NCI-H345 treated with DMSO at 0.1 percent for 48 hours (cell line): ENCODE data around the gene ELANE.
A peak's percentile ranks its signal among the peaks of the same experiment; 100 is the strongest.
"Not testable (repeated sequence)": the region's sequence is repeated elsewhere in the genome, so short reads cannot be mapped to it uniquely, and the experiment has no call there.

Source experiments
- DNase-seq: peaks from one replicate; lab custom pipeline; 2025; ENCODE audit not compliant: unreplicated experiment; lab: John Stamatoyannopoulos, UW

The ELANE gene

DNA sequence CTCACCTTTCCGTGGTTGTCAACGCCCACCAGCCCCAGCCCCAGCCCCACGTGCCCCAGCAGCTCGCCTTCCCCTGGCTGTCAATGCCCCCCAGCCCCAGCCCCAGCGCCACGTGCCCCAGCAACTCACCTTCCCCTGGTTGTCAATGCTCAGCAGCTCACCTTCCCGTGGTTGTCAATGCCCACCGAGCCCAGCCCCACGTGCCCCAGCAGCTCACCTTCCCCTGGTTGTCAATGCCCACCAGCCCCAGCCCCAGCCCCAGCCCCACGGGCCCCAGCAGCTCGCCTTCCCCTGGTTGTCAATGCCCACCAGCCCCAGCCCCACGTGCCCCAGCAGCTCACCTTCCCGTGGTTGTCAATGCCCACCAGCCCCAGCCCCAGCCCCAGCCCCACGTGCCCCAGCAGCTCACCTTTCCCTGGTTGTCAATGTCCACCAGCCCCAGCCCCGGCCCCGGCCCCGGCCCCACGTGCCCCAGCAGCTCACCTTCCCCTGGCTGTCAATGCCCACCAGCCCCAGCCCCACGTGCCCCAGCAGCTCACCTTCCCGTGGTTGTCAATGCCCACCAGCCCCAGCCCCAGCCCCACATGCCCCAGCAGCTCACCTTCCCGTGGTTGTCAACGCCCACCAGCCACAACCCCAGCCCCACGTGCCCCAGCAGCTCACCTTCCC, 26.0 kb downstream of the ELANE start:
- not testable (repeated sequence) for DNase-seq

DNA sequence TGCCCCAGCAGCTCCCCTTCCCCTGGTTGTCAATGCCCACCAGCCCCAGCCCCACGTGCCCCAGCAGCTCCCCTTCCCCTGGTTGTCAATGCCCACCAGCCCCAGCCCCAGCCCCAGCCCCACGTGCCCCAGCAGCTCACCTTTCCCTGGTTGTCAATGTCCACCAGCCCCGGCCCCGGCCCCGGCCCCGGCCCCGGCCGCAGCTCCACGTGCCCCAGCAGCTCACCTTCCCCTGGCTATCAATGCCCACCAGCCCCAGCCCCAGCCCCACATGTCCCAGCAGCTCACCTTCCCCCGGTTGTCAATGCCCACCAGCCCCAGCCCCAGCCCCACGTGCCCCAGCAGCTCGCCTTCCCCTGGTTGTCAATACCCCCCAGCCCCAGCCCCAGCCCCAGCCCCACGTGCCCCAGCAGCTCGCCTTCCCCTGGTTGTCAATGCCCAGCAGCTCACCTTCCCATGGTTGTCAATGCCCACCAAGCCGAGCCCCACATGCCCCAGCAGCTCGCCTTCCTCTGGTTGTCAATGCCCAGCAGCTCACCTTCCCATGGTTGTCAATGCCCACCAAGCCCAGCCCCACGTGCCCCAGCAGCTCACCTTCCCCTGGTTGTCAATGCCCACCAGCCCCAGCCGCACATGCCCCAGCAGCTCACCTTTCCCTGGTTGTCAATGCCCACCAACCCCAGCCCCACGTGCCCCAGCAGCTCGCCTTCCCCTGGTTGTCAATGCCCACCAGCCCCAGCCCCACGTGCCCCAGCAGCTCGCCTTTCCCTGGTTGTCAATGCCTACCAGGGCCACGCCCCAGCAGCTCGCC, 26.9 kb downstream of the ELANE start:
- DNase-seq: not testable (repeated sequence)

DNA sequence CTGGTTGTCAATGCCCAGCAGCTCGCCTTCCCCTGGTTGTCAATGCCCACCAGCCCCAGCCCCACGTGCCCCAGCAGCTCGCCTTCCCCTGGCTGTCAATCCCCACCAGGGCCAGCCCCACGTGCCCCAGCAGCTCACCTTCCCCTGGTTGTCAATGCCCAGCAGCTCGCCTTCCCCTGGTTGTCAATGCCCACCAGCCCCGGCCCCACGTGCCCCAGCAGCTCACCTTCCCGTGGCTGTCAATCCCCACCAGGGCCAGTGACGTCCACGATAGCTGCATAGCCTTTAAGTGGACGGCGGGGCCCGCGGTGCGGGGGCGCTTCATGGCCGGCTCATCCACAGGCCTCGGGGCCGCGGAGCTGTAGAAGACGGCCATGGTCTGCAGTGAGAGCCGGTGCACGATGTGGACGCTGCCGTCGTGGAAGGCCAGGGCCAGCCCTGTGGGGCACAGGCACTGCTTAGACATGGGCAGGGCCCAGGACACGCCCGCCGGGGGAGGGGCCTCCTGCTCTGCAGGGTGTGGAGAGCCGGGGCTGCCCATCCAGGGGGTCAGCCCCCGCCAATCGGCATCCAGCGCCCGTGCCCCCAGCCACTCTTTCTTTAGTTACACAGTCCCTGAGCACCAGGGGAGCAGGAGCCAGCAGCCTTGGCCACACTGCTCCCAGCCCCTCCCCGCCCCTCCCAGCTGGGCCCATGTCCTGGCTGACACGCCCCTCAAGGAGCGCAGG, 27.8 kb downstream of the ELANE start:
- DNase-seq: no peak

DNA sequence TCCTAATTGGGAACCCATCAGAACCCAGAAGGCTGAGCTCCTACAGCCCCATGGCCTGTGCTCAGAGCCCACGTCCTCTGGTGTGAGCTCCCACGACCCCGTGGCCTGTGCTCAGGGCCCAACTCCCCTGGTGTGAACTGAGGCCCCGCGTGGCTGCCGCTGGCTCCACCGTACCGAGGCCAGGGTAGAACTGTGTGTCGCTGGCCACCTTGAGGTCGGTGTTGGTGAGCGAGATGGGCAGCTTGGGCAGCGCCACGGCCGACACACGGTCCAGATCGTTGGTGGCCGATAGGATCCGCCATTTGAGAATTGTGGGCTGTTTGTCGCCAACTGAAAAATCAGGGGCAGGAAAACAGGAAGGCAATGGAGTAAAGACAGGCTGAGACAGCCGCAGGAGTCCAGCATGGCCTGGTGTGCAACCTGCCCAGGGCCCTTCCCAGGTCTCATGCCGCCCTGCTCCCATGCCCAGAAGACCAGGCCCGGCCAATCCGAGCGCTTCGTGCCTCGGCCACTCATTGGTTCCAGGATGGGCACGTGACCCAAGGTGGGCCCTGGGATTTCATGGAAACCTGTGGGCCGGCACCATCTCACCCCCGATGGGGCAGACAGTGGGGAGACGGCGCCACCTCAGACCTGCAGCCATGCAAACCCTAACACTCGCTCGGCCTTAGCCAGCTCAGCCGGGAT, 29.4 kb downstream of the ELANE start:
- no peak for DNase-seq

DNA sequence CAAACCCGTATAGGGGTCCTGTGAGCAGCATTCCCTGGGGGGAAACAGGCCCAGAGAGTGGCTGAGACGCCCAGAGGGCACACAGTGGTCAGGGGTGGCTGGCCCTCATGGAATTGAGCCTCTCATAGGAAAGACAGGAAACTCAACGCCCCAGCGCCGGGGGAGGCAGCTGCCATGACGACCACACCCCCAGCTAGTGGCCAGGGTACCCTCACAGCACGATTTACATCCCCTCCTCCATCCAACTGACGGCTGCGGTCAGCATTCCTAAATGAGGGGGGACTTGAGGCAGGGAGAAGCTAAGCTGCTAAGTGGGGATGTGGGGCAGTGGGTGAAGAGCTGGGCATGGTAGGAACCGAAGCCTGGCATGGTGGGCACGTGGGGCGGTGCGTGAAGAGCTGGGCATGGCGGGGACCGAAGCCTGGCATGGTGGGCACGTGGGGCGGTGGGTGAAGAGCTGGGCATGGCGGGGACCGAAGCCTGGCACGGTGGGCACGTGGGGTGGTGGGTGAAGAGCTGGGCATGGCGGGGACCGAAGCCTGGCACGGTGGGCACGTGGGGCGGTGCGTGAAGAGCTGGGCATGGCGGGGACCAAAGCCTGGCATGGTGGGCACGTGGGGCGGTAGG, 30.9 kb downstream of the ELANE start:
- no peak for DNase-seq

DNA sequence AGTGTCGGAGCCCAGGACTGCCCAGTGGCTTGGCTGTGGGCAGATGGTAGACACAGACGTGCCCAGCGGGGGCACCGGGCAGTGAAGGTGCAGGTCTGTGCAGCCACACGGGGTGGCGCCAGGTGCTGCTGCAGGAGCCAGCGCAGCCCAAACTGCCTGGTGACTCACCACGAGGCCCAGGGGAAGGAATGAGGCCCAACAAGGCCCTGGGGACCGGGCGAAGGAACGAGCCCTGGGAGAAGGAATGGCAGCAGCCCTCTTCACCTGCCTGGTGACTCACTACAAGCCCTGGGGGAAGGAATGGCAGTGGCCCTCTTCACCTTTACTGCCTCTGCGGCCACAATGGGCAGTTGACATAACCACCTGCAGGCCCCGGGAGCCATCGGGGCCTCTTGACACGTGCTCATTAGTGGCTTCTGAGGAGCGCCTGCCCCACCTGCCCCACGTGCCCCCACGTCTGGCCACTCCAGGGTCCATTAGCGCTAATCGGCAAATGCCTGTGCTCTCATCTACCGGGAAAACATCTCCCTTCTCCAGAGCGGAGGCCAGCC, 31.6 kb downstream of the ELANE start:
- DNase-seq: no peak

DNA sequence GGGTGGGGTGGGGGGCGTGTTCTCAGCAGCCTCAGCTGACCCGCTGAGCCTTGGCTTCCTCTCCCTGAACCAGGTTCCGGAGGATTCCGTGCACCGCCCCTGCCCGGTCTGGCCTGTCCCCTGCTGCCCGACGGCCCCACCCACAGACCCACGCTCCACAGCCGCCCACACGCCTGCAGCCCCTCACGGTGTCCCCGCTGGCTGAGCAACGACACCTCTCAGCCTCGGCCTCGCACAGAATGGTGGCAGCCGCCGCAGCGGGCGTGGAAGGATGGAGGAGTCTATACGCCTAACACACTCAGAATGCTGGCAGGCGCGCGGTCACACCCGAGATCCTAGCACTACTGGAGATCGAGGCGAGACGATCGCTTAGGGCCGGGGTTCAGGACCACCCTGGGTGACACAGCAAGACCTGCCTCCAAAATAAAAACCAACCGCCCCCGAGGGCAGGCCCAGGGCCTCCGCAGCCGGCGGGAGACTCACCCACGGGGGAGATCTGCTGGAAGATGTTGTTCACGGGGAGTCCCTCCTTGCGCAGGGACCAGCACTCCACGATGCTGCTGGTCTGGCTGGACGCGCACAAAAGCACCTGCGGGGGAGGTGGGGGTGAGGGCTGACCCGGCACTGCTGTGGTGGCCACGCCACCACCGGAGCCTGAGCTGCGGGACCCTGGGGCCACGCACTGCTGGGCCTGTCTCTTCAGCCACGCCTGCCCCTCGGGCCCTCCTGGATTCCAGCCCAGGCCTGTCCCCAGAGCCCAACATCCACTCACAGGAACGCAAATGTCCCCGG, 32.5 kb downstream of the ELANE start:
- no peak for DNase-seq

DNA sequence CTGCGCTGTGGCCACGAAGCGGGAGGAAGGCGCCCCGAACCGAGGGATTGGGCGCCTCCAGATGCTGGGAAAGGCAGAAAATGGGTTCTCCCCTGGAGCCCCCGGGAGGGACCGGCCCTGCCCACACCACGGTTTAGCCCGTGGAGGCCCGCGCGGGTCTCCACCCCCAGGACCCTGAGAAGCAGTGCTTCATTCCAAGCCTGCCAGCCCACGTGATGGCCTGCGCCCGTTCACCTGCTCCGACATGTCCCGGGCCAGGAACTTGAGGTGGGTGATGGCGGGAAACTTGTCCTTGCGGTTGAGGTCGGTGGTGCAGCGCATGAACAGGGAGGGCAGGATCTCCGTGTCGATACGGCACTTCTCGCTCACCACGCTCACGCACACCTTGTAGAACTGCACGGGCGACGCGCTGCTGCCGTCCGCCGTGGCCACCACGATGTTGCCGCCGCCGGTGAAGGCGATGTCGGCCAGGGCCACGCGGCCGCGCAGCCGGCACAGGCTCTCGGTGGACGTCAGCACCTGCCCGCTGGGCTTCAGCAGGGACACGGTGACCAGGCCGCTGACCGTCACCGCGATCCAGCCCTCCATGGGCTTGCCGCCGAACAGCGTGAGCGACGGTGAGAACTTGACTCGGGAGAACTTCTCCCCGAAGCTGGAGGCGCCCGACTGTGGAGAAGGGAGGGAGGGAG, 33.6 kb downstream of the ELANE start:
- DNase-seq: no peak

DNA sequence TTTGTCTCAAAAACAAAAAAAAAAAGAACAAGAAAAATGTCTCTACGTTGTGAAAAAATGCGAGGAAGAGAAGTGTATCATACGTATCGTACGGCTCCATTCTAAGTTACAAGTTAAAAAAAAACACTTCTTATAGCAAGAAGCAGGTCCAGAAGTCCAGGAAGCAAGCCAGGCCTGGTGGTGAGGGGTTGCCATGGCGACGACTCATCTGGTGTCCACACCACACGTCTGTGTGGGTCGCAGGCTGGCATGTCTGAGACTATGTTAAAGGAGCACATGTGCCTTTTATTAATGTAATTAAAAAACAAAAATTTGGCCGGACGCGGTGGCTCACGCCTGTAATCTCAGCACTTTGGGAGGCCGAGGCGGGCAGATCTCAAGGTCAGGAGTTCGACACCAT, 35.0 kb downstream of the ELANE start:
- no peak for DNase-seq

DNA sequence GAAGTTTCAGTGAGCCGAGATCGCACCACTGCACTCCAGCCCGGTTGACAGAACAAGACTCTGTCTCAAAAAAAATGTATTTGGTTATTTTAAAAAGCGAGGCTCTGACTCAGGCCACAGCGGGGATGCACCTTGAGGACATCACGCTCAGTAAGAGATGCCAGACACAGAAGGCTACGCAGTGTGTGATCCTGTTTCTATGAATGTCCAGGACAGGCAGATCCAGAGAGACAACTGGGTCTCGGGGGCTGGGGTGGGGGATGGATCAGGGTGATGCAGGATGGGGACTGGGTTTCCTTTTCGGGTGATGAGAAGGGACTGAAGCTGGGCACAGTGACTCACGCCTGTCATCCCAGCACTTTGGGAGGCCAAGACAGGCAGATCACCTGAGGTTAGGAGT, 35.5 kb downstream of the ELANE start:
- DNase-seq: no peak

DNA sequence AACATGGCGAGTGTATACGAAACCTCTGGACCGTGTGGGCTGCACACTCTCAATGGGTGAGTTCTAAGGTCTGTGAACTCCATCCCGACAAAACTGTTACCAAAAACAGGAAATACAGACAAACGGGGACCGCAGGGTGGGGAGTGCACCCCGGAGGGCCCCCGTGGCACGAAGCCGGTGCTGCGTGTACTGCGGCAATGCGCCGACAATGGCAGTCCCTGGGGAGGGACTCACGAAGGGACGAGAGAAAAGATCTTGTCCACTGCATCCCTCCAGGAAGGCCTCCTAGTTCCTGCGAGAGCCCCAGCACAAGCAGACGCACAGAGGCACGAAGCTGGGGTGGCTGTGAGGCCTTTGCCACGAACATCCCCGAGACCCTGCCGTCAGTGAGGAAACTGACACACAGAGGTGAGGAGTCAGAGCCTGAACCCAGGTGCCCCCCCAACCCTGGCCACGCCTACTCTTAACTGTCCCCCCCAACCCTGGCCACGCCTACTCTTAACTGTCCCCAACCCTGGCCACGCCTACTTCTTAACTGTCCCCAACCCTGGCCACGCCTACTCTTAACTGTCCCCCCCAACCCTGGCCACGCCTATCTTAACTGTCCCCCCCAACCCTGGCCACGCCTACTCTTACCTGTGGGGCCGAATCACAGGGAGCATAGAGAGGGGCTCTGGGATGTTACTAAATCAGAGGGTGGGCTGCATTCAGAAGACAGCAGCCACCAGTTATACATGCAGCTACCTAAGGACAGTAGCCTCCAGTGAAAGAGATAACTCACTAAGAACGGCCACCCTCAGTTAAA, 36.7 kb downstream of the ELANE start:
- DNase-seq: no peak

DNA sequence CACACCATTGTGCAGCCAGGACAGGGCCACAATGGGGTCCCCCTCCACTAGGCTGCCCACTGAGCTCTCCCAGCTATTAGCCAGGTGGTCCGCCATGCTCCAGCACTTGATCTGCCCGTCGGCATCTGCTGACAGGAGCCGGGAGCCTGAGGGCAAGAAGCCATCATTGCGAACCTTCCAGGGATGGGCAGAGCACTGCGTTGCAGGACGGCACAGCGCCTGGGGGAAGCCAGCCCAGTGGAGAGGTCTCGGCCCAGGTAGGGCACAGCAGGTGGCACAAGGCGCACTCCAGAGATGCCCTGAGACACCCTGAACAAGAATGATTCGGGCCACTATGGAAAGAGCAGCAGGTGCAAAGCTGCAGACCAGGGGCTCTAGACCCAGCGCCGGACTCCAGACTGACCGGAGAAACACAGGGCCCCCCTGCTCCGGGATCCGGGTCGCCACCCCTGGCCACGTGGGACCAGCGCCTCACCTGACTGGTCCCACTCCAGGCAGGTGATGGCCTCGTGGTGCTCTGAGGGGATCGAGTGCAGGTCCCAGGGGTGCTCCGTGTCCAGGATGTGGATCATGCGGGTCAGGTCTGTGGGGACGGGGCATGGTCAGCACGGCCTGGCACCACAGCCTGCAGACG, 37.7 kb downstream of the ELANE start:
- DNase-seq: no peak

DNA sequence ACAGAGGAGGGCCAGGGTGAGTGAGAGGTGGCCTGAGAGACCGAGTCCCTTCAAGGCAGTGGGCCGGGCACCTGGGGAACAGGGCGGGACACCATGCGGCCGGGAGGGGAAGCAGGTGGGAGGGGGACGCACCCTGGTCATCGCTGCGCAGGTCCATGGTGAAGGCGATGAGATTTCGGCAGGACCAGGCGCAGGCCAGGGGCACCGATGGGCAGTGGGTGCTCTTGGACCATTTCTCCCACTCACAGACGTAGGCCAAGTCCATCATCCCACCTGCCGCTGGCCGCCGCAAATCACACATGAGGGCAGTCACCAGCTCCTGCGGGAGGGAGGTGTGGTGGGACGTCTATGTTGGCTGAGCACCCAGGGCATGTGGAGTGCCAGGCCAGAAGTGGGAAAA, 38.7 kb downstream of the ELANE start:
- no peak for DNase-seq

DNA sequence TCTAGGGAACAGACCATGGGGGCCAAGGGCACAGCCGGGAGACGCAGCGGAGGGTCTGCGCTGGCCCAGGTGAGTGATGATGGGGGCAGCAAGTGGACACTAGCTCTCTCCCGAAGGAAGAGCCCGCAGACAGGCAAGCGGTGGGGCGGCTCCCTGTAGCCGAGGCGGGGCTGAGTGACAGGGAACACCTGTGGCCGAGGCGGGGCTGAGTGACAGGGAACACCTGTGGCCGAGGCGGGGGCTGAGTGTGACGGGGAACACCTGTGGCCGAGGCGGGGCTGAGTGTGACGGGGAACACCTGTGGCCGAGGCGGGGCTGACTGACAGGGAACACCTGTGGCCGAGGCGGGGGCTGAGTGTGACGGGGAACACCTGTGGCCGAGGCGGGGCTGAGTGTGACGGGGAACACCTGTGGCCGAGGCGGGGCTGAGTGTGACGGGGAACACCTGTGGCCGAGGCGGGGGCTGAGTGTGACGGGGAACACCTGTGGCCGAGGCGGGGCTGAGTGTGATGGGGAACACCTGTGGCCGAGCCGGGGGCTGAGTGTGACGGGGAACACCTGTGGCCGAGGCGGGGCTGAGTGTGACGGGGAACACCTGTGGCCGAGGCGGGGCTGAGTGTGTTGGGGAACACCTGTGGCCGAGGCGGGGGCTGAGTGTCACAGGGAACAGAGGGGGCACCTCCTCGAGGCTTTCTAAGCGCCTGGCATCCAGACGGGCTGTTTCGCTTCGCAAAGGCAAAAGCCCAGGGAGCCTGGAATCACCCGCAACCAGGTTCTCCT, 39.5 kb downstream of the ELANE start:
- not testable (repeated sequence) for DNase-seq

DNA sequence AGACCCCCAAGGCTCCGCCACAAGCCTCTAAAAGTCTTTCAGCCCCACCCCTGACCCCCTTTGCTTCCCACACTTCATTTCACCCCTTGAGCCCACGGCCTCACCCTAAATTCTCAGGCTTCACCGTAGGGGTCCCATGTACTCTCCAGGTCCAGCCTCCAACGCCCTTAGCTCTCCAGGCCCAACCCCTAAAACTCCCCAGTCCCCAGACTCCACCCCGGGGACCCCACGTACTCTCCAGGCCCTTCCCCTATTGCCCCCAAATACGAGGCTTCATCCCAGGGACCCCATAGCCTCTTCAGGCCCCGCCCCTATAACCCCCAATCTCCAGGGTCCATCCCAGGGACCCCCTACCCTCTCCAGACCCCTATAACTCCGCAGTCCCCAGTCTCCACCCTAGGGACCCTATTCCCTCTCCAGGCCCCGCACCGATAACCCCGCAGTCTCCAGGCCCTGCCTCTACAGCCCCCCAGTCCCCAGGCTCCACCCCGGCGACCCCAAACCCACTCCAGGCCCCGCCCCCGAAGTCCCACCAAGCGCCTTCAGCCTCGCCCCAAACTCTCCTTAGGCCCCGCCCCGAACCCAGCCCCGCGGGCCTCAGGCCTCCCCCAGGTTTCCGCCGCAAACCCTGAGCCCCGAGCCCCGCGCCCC, 40.3 kb downstream of the ELANE start:
- DNase-seq: no peak

DNA sequence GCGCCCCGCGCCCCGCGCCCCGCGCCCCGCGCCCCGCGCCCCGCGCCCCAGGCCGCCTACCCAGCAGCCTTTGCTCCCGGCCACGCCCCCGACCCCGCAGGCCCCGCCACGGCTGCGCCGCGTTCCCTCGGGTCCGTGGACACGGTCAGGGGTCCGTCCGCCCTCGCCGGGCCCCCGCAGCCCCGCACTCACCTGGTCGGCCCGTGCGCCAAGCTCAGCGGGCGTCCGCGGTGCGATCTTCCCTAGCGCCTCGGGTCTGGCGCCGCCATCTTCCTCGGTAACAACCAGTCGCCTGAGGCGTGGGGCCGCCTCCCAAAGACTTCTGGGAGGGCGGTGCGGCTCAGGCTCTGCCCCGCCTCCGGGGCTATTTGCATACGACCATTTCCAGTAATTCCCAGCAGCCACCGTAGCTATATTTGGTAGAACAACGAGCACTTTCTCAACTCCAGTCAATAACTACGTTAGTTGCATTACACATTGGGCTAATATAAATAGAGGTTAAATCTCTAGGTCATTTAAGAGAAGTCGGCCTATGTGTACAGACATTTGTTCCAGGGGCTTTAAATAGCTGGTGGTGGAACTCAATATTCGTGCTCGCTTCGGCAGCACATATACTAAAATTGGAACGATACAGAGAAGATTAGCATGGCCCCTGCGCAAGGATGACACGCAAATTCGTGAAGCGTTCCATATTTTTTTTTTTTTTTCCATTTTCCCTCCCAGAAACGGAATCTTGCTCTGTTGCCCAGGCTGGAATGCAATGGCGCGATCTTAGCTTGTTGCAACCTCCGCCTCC, 41.0 kb downstream of the ELANE start, which contains the start of the genes MED16 and RNU6-9:
TSS of gene MED16 (minus strand) at position 294 of the 796 bp plus-strand sequence. CDS start 2,056 bp downstream, outside the sequence.
TSS of gene RNU6-9 (plus strand) at position 591 of the 796 bp plus-strand sequence.
- DNase-seq: peak; percentile 91
